ENCODE measurements around the gene MRTO4.

GRCh38 chr1:19272064-19272463 lies 20.5 kb downstream of the MRTO4 start:
- TF ChIP-seq, protein P1, sequence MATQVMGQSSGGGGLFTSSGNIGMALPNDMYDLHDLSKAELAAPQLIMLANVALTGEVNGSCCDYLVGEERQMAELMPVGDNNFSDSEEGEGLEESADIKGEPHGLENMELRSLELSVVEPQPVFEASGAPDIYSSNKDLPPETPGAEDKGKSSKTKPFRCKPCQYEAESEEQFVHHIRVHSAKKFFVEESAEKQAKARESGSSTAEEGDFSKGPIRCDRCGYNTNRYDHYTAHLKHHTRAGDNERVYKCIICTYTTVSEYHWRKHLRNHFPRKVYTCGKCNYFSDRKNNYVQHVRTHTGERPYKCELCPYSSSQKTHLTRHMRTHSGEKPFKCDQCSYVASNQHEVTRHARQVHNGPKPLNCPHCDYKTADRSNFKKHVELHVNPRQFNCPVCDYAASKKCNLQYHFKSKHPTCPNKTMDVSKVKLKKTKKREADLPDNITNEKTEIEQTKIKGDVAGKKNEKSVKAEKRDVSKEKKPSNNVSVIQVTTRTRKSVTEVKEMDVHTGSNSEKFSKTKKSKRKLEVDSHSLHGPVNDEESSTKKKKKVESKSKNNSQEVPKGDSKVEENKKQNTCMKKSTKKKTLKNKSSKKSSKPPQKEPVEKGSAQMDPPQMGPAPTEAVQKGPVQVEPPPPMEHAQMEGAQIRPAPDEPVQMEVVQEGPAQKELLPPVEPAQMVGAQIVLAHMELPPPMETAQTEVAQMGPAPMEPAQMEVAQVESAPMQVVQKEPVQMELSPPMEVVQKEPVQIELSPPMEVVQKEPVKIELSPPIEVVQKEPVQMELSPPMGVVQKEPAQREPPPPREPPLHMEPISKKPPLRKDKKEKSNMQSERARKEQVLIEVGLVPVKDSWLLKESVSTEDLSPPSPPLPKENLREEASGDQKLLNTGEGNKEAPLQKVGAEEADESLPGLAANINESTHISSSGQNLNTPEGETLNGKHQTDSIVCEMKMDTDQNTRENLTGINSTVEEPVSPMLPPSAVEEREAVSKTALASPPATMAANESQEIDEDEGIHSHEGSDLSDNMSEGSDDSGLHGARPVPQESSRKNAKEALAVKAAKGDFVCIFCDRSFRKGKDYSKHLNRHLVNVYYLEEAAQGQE (IDR thresholded peaks at IDR 0.05; ENCODE audit: low read depth): no peak
- TF ChIP-seq ZBTB7A (IDR thresholded peaks at IDR 0.05; ENCODE audit: low read depth) (no peak), USF1 (IDR thresholded peaks at IDR 0.05) (no peak), YY1 (IDR thresholded peaks at IDR 0.05; ENCODE audit: low read depth) (no peak), EP300 (IDR thresholded peaks at IDR 0.05; ENCODE audit: borderline replicate concordance) (no peak), RAD21 (IDR thresholded peaks at IDR 0.05; ENCODE audit: low read depth) (no peak)

Data from Ishikawa (cell line).